Neural cell (in vitro differentiated cells): ENCODE data around the gene URGCP.

Experiments used
- CTCF ChIP-seq: fragments of 450-650 bp; IDR thresholded peaks from 2 replicates; pipeline ENCODE4 v1.5.1; 2014; ENCODE audit warnings: antibody characterized with exemption, mild to moderate bottlenecking, moderate library complexity; ENCODE audit not compliant: poor library complexity, severe bottlenecking
- EZH2 ChIP-seq: fragments of 200-600, 300-800 bp; shearing (Covaris generic), sonication (generic); IDR thresholded peaks from 2 replicates; pipeline ENCODE4 v1.6.1; 2014; ENCODE audit warnings: antibody characterized with exemption, low read length, borderline replicate concordance, mild to moderate bottlenecking; ENCODE audit not compliant: insufficient read depth, poor library complexity, severe bottlenecking
- POLR2AphosphoS5 ChIP-seq: IDR thresholded peaks from 2 replicates; pipeline ENCODE4 v1.6.1; 2012
- RAD21 ChIP-seq: fragments of 450-650 bp; conservative IDR thresholded peaks from 2 replicates; pipeline ENCODE4 v1.6.1; 2014; ENCODE audit warnings: antibody characterized with exemption, mild to moderate bottlenecking, moderate library complexity
- TAF1 ChIP-seq: IDR thresholded peaks from 2 replicates; pipeline ENCODE4 v1.6.1; 2012; ENCODE audit warnings: low read depth
- TF ChIP-seq, protein P1 (sequence below): IDR thresholded peaks from 2 replicates; pipeline ENCODE4 v1.6.1; 2012; ENCODE audit warnings: borderline replicate concordance

- TF ChIP-seq POLR2AphosphoS5, result no peak
- no peak for TF ChIP-seq CTCF
- TF ChIP-seq EZH2, result no peak
- TF ChIP-seq RAD21, result no peak
- TF ChIP-seq TAF1, result no peak
- TF ChIP-seq, protein P1, sequence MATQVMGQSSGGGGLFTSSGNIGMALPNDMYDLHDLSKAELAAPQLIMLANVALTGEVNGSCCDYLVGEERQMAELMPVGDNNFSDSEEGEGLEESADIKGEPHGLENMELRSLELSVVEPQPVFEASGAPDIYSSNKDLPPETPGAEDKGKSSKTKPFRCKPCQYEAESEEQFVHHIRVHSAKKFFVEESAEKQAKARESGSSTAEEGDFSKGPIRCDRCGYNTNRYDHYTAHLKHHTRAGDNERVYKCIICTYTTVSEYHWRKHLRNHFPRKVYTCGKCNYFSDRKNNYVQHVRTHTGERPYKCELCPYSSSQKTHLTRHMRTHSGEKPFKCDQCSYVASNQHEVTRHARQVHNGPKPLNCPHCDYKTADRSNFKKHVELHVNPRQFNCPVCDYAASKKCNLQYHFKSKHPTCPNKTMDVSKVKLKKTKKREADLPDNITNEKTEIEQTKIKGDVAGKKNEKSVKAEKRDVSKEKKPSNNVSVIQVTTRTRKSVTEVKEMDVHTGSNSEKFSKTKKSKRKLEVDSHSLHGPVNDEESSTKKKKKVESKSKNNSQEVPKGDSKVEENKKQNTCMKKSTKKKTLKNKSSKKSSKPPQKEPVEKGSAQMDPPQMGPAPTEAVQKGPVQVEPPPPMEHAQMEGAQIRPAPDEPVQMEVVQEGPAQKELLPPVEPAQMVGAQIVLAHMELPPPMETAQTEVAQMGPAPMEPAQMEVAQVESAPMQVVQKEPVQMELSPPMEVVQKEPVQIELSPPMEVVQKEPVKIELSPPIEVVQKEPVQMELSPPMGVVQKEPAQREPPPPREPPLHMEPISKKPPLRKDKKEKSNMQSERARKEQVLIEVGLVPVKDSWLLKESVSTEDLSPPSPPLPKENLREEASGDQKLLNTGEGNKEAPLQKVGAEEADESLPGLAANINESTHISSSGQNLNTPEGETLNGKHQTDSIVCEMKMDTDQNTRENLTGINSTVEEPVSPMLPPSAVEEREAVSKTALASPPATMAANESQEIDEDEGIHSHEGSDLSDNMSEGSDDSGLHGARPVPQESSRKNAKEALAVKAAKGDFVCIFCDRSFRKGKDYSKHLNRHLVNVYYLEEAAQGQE, result no peak
Observed at GRCh38 chr7:43880596-43880995, 25.8 kb downstream of the URGCP start.
